Neuron (in vitro differentiated cells): ENCODE data around the gene EXOC3L1.

Source experiments
- H2AFZ ChIP-seq: one replicate; pipeline ENCODE4 v1.6.1; 2013; ENCODE audit warnings: low read depth, mild to moderate bottlenecking, inconsistent platforms, low read length, moderate library complexity
- H3K27me3 ChIP-seq: one replicate; pipeline ENCODE4 v1.6.1; 2013; ENCODE audit warnings: low read length; ENCODE audit not compliant: insufficient read depth
- H3K36me3 ChIP-seq: one replicate; pipeline ENCODE4 v1.6.1; 2013; ENCODE audit warnings: low read length; ENCODE audit not compliant: insufficient read depth
- H3K4me1 ChIP-seq: one replicate; pipeline ENCODE4 v1.6.1; 2013; ENCODE audit warnings: low read length; ENCODE audit not compliant: insufficient read depth
- H3K4me3 ChIP-seq: 2 replicates; pipeline ENCODE4 v1.5.1; 2013; ENCODE audit warnings: mild to moderate bottlenecking, low read length, moderate library complexity
- H3K9me3 ChIP-seq: one replicate; pipeline ENCODE4 v1.6.1; 2013; ENCODE audit warnings: low read length

The EXOC3L1 gene

GRCh38 chr16:67188323-67188722 lies 1.6 kb downstream of the EXOC3L1 start:
- Histone ChIP-seq H3K4me1 (peaks cover 24% of the 10 kb centered on the region), H2AFZ (no peak overlapping the region), H3K9me3 (no peaks in the 10 kb centered on the region), H3K36me3 (no peaks in the 10 kb centered on the region), H3K4me3 (no peak overlapping the region), H3K27me3 (no peaks in the 10 kb centered on the region)

GRCh38 chr16:67187175-67187890 lies 2.6 kb downstream of the EXOC3L1 start:
- H3K27me3 ChIP-seq = no peaks in the 10 kb centered on the region
- H2AFZ ChIP-seq = no peak overlapping the region
- H3K9me3 ChIP-seq = no peaks in the 10 kb centered on the region
- peaks cover 25% of the 10 kb centered on the region for H3K4me1 ChIP-seq
- H3K4me3 ChIP-seq = no peak overlapping the region
- H3K36me3 ChIP-seq = no peaks in the 10 kb centered on the region

GRCh38 chr16:67186550-67186950 lies 3.4 kb downstream of the EXOC3L1 start:
- Histone ChIP-seq H3K36me3 (no peaks in the 10 kb centered on the region), H3K9me3 (no peaks in the 10 kb centered on the region), H3K4me3 (no peak overlapping the region), H2AFZ (no peak overlapping the region), H3K27me3 (no peaks in the 10 kb centered on the region), H3K4me1 (peaks cover 25% of the 10 kb centered on the region)

DNA sequence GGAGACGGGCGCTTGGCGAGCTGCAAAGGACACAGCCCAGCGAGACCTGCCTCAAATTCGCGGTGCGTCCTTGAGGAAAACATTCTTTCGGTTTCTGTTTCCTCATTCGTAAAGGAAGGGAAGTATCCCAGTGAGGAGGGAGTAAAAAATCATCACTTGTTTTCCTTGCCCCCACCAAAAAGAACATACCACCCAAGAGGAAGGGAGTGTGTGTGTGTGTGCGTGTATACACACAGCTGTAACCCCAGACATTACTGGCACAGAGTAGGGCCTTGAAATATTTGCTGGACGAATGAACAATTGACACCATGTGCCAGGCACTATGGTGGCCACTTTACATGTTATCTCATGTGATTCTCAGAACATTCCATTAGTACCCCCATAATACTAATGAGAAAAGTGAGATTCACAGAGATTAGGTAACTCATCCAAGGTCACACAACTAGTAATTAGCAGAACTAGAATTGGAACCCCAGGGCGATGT lies 4.2 kb downstream of the EXOC3L1 start:
- H2AFZ ChIP-seq = no peak overlapping the region
- no peak overlapping the region for H3K4me3 ChIP-seq
- no peaks in the 10 kb centered on the region for H3K36me3 ChIP-seq
- H3K9me3 ChIP-seq = no peaks in the 10 kb centered on the region
- peaks cover 23% of the 10 kb centered on the region for H3K4me1 ChIP-seq
- no peaks in the 10 kb centered on the region for H3K27me3 ChIP-seq

- H3K9me3 ChIP-seq = no peaks in the 10 kb centered on the region
- no peak overlapping the region for H2AFZ ChIP-seq
- peak overlapping the region; percentile 59 for H3K4me3 ChIP-seq
- peaks cover 23% of the 10 kb centered on the region for H3K4me1 ChIP-seq
- H3K36me3 ChIP-seq = peaks cover under 1% of the 10 kb centered on the region
- H3K27me3 ChIP-seq = no peaks in the 10 kb centered on the region
Observed at GRCh38 chr16:67184995-67185650, 4.8 kb downstream of the EXOC3L1 start.

GRCh38 chr16:67184453-67184994 lies 5.4 kb downstream of the EXOC3L1 start:
- H3K4me1 ChIP-seq = peaks cover 23% of the 10 kb centered on the region
- no peaks in the 10 kb centered on the region for H3K9me3 ChIP-seq
- peak overlapping the region; percentile 59 for H3K4me3 ChIP-seq
- peak overlapping the region; percentile 91 for H2AFZ ChIP-seq
- peaks cover 6% of the 10 kb centered on the region for H3K36me3 ChIP-seq
- H3K27me3 ChIP-seq = no peaks in the 10 kb centered on the region

DNA sequence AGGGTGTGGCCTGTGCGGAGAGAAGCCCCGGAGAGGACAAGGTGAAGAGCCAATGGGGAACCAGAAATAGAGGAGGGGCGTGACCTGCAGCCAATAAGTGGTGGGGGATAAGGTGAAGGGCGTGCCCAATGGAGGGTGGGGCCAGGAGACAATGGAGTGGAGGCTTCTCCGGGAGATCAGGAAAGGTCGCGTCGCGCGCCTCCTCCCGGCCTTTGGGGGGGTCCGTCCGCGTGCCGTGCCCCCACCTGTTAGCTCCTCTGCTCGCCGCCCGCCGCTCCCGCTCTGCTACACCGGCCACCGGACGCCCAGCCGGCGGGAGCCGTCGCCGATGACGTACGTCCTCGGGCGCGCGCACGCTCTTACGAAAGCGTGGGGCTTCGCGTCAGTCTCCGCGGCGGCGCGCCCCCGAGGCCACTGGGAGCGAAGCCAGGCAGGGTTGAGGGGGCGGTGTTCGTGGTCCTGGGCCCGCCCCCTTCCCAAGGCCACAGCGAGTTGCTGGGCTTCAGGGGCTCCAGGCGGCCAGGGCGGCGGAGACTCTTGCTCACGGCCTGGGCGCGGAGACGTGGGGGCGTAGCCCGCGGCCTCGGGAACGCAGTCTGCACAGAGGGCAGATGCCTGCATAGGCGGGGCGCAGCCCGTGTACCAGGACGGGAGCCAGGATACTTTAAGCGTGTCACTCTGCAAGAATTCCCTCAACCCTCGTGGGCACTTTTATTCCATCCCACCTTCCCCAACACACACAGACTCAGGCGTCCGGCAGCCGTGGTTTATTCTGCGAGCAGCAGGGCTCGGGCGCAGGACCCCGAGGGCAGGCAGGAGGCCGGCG lies 6.1 kb downstream of the EXOC3L1 start, which contains the start of gene MATCAP1:
TSS of gene MATCAP1 (minus strand) at position 337 of the 826 bp plus-strand sequence. CDS start 3,353 bp downstream, outside the sequence.
- no peaks in the 10 kb centered on the region for H3K9me3 ChIP-seq
- peaks cover 23% of the 10 kb centered on the region for H3K4me1 ChIP-seq
- no peaks in the 10 kb centered on the region for H3K27me3 ChIP-seq
- peak within 1 kb of the TSS; percentile 59 for H3K4me3 ChIP-seq
- H3K36me3 ChIP-seq = peaks cover 8% of the 10 kb centered on the region
- H2AFZ ChIP-seq = peak within 1 kb of the TSS; percentile 91

GRCh38 chr16:67183284-67183626 lies 6.7 kb downstream of the EXOC3L1 start:
- Histone ChIP-seq H2AFZ (peak overlapping the region; percentile 91), H3K27me3 (no peaks in the 10 kb centered on the region), H3K36me3 (peaks cover 8% of the 10 kb centered on the region), H3K4me1 (peaks cover 23% of the 10 kb centered on the region), H3K9me3 (no peaks in the 10 kb centered on the region), H3K4me3 (peak overlapping the region; percentile 59)

- no peak overlapping the region for H2AFZ ChIP-seq
- no peaks in the 10 kb centered on the region for H3K9me3 ChIP-seq
- H3K4me1 ChIP-seq = peaks cover 23% of the 10 kb centered on the region
- H3K4me3 ChIP-seq = peak overlapping the region; percentile 59
- peaks cover 8% of the 10 kb centered on the region for H3K36me3 ChIP-seq
- H3K27me3 ChIP-seq = no peaks in the 10 kb centered on the region
Observed at GRCh38 chr16:67182288-67182687, 7.6 kb downstream of the EXOC3L1 start.

- no peak overlapping the region for H2AFZ ChIP-seq
- no peak overlapping the region for H3K4me3 ChIP-seq
- no peaks in the 10 kb centered on the region for H3K9me3 ChIP-seq
- H3K36me3 ChIP-seq = peaks cover 8% of the 10 kb centered on the region
- H3K27me3 ChIP-seq = no peaks in the 10 kb centered on the region
- peaks cover 21% of the 10 kb centered on the region for H3K4me1 ChIP-seq
Observed at GRCh38 chr16:67181346-67181745, 8.6 kb downstream of the EXOC3L1 start.

- Histone ChIP-seq H3K4me3 (no peak overlapping the region), H2AFZ (no peak overlapping the region), H3K27me3 (no peaks in the 10 kb centered on the region), H3K36me3 (peaks cover 8% of the 10 kb centered on the region), H3K9me3 (no peaks in the 10 kb centered on the region), H3K4me1 (peaks cover 20% of the 10 kb centered on the region)
Observed at GRCh38 chr16:67180166-67180565, 9.8 kb downstream of the EXOC3L1 start.

- H3K36me3 ChIP-seq = peaks cover 8% of the 10 kb centered on the region
- H3K4me3 ChIP-seq = no peak overlapping the region
- no peaks in the 10 kb centered on the region for H3K27me3 ChIP-seq
- no peaks in the 10 kb centered on the region for H3K9me3 ChIP-seq
- no peak overlapping the region for H2AFZ ChIP-seq
- H3K4me1 ChIP-seq = peaks cover 23% of the 10 kb centered on the region
Observed at GRCh38 chr16:67179421-67180080, 10.4 kb downstream of the EXOC3L1 start.
